Effector memory CD4-positive, alpha-beta T cell (primary cell): ENCODE measurements around the gene MTA1.
A peak's percentile ranks its signal among the peaks of the same experiment; 100 is the strongest.

Experiments used
- DNase-seq, 3 donors: peaks; one replicate each; pipeline ENCODE4 v3.0.0-alpha.2; 2020
- H3K27ac ChIP-seq: 2 replicates; pipeline ENCODE4 v1.7.0; 2013; ENCODE audit warnings: mild to moderate bottlenecking, low read length, moderate library complexity; ENCODE audit not compliant: insufficient read depth, poor library complexity, severe bottlenecking
- H3K27me3 ChIP-seq: replicated peaks from 2 replicates; pipeline ENCODE4 v1.7.0; 2013; ENCODE audit warnings: mild to moderate bottlenecking, low read length; ENCODE audit not compliant: insufficient read depth, control insufficient read depth, poor library complexity, severe bottlenecking
- H3K36me3 ChIP-seq: 2 replicates; pipeline ENCODE4 v1.7.0; 2013; ENCODE audit warnings: mild to moderate bottlenecking, low read length, moderate library complexity; ENCODE audit not compliant: control insufficient read depth, insufficient read depth
- H3K4me1 ChIP-seq: 2 replicates; pipeline ENCODE4 v1.7.0; 2013; ENCODE audit warnings: low read length, mild to moderate bottlenecking; ENCODE audit not compliant: control insufficient read depth, insufficient read depth, poor library complexity, severe bottlenecking
- H3K4me3 ChIP-seq: 2 replicates; pipeline ENCODE4 v1.7.0; 2013; ENCODE audit warnings: low read length, low read depth, mild to moderate bottlenecking; ENCODE audit not compliant: insufficient read depth, poor library complexity, severe bottlenecking
- H3K9me3 ChIP-seq: 2 replicates; pipeline ENCODE4 v1.7.0; 2013; ENCODE audit warnings: mild to moderate bottlenecking, low read length, moderate library complexity; ENCODE audit not compliant: control insufficient read depth
- total RNA-seq, 3 donors: gene quantifications; one replicate each; lab custom pipeline; 2026; lab: John Stamatoyannopoulos, UW

Gene MTA1
- total RNA-seq: 58.8 to 82.7 (median 72.6) reads per million in 3 donors

- DNase-seq: peak; percentile 20 to 34 (median 23)
- H3K9me3 ChIP-seq: no peaks in the 10 kb centered on the region
- peak within 1 kb of the TSS; percentile 72 for H3K4me3 ChIP-seq
- peaks cover 27% of the 10 kb centered on the region for H3K4me1 ChIP-seq
- no peaks in the 10 kb centered on the region for H3K27me3 ChIP-seq
- H3K36me3 ChIP-seq: no peaks in the 10 kb centered on the region
- peak within 1 kb of the TSS; percentile 51 for H3K27ac ChIP-seq
Measured at GRCh38 chr14:105419195-105420091, at the start of gene MTA1. Gene MTA1, plus strand, starts transcription at chr14:105419827. Its CDS starts 209 bp downstream, at chr14:105420036.

- Histone ChIP-seq H3K4me3 (no peak overlapping the region), H3K4me1 (no peaks in the 10 kb centered on the region), H3K36me3 (no peaks in the 10 kb centered on the region), H3K27me3 (no peaks in the 10 kb centered on the region), H3K27ac (no peak overlapping the region), H3K9me3 (no peaks in the 10 kb centered on the region)
- DNase-seq: no peak
Measured at GRCh38 chr14:105374389-105374788, 45.2 kb upstream of the MTA1 start.

GRCh38 chr14:105375635-105376057 is 44.0 kb upstream of the MTA1 start:
- H3K27ac ChIP-seq: no peak overlapping the region
- no peaks in the 10 kb centered on the region for H3K9me3 ChIP-seq
- no peaks in the 10 kb centered on the region for H3K4me1 ChIP-seq
- H3K4me3 ChIP-seq: no peak overlapping the region
- H3K27me3 ChIP-seq: no peaks in the 10 kb centered on the region
- no peaks in the 10 kb centered on the region for H3K36me3 ChIP-seq
- DNase-seq: no peak

- Histone ChIP-seq H3K36me3 (no peaks in the 10 kb centered on the region), H3K4me1 (no peaks in the 10 kb centered on the region), H3K4me3 (no peak overlapping the region), H3K27ac (no peak overlapping the region), H3K27me3 (no peaks in the 10 kb centered on the region), H3K9me3 (no peaks in the 10 kb centered on the region)
- no peak for DNase-seq
Measured at GRCh38 chr14:105376521-105377440, 42.8 kb upstream of the MTA1 start.

GRCh38 chr14:105377555-105378182 is 42.0 kb upstream of the MTA1 start:
- H3K9me3 ChIP-seq: no peaks in the 10 kb centered on the region
- no peaks in the 10 kb centered on the region for H3K4me1 ChIP-seq
- no peaks in the 10 kb centered on the region for H3K36me3 ChIP-seq
- H3K27ac ChIP-seq: no peak overlapping the region
- DNase-seq: no peak
- no peak overlapping the region for H3K4me3 ChIP-seq
- H3K27me3 ChIP-seq: no peaks in the 10 kb centered on the region

- H3K4me1 ChIP-seq: no peaks in the 10 kb centered on the region
- no peaks in the 10 kb centered on the region for H3K36me3 ChIP-seq
Measured at GRCh38 chr14:105378199-105378598, 41.4 kb upstream of the MTA1 start.

GRCh38 chr14:105378873-105379685 is 40.5 kb upstream of the MTA1 start:
- Histone ChIP-seq H3K4me3 (no peak overlapping the region), H3K27me3 (no peaks in the 10 kb centered on the region), H3K9me3 (no peaks in the 10 kb centered on the region), H3K27ac (no peak overlapping the region), H3K4me1 (no peaks in the 10 kb centered on the region), H3K36me3 (no peaks in the 10 kb centered on the region)
- no peak for DNase-seq

More at GRCh38 chr14:105378199-105378598, 41.4 kb upstream of the MTA1 start:
- H3K9me3 ChIP-seq: no peaks in the 10 kb centered on the region
- no peak for DNase-seq
- H3K27ac ChIP-seq: no peak overlapping the region
- no peak overlapping the region for H3K4me3 ChIP-seq
- H3K27me3 ChIP-seq: no peaks in the 10 kb centered on the region

- Histone ChIP-seq H3K36me3 (no peaks in the 10 kb centered on the region), H3K27me3 (no peaks in the 10 kb centered on the region), H3K4me3 (no peak overlapping the region), H3K9me3 (no peaks in the 10 kb centered on the region), H3K4me1 (no peaks in the 10 kb centered on the region), H3K27ac (no peak overlapping the region)
- no peak for DNase-seq
Measured at GRCh38 chr14:105379946-105380345, 39.7 kb upstream of the MTA1 start.

GRCh38 chr14:105380756-105381155 is 38.9 kb upstream of the MTA1 start:
- no peak for DNase-seq
- Histone ChIP-seq H3K27ac (no peak overlapping the region), H3K36me3 (peaks cover 4% of the 10 kb centered on the region), H3K4me3 (no peak overlapping the region), H3K4me1 (no peaks in the 10 kb centered on the region), H3K9me3 (no peaks in the 10 kb centered on the region), H3K27me3 (no peaks in the 10 kb centered on the region)
